Right atrium auricular region (tissue), 2 donors: ENCODE measurements around the gene GLO1. TPM values are rescaled to one million over a fixed set of nuclear protein-coding genes. Genes with fewer than 3 reads are reported as not detected.

Experiments
- DNase-seq: peaks from one replicate; pipeline ENCODE4 v3.0.0-alpha.2; 2019; ENCODE audit warnings: low spot score
- H3K27ac ChIP-seq, 2 donors: fragments of 200-600 bp; sonication (generic); 1 replicate in 1 of 2; 2 replicates in 1 of 2; pipeline ENCODE4 v1.5.1; 2016 to 2019
- H3K27me3 ChIP-seq, 2 donors: fragments of 200-600 bp; sonication (generic); one replicate each; pipeline versions ENCODE4 v1.5.1 to v1.6.0; 2017 to 2019
- H3K36me3 ChIP-seq: fragments of 200-600 bp; sonication (generic); one replicate; pipeline ENCODE4 v1.5.1; 2016
- H3K4me1 ChIP-seq, 2 donors: fragments of 200-600 bp; sonication (generic); one replicate each; pipeline versions ENCODE4 v1.5.1 to v1.6.0; 2017 to 2019
- H3K4me3 ChIP-seq, 2 donors: fragments of 200-600 bp; sonication (generic); 1 replicate in 1 of 2; 2 replicates in 1 of 2; pipeline ENCODE4 v1.5.1; 2017 to 2019; ENCODE audit warnings: mild to moderate bottlenecking in 1 of 2, moderate library complexity in 1 of 2
- H3K9me3 ChIP-seq, 2 donors: fragments of 200-600 bp; sonication (generic); one replicate each; pipeline ENCODE4 v1.5.1; 2019
- CTCF ChIP-seq, 2 donors: fragments of 200-600 bp; sonication (generic); IDR thresholded peaks; one replicate each; pipeline ENCODE4 v1.5.1; 2019; ENCODE audit warnings: antibody characterized with exemption in 2 of 2
- total RNA-seq, 2 donors: library from RNA; depleted of rRNA; stranded (reverse); fragments of >200 nt; gene quantifications; one replicate each; pipeline ENCODE4 v1.1.0, GENCODE V29; 2016

GLO1 gene
- total RNA-seq, 2 donors from 2014 or later: 95.6 to 137 TPM

- TF ChIP-seq CTCF (IDR thresholded peaks at IDR 0.05): no peak
- no peak for DNase-seq
- H3K36me3 ChIP-seq: peaks cover 24% of the 10 kb centered on the region
- H3K4me3 ChIP-seq: no peak overlapping the region
- H3K27ac ChIP-seq: no peak overlapping the region
- H3K9me3 ChIP-seq: no peaks in the 10 kb centered on the region
- H3K27me3 ChIP-seq: no peaks in the 10 kb centered on the region
- H3K4me1 ChIP-seq: peaks cover 0 to 15% of the 10 kb centered on the region in 2 donors
Measured at GRCh38 chr6:38684904-38685303, 18.0 kb downstream of the GLO1 start.

- H3K4me1 ChIP-seq: peaks cover 0 to 15% of the 10 kb centered on the region in 2 donors
- no peaks in the 10 kb centered on the region for H3K27me3 ChIP-seq
- peaks cover 26% of the 10 kb centered on the region for H3K36me3 ChIP-seq
- no peak overlapping the region for H3K27ac ChIP-seq
- no peak for DNase-seq
- H3K9me3 ChIP-seq: no peaks in the 10 kb centered on the region
- no peak overlapping the region for H3K4me3 ChIP-seq
- no peak for TF ChIP-seq CTCF (IDR thresholded peaks at IDR 0.05)
Measured at GRCh38 chr6:38684237-38684636, 18.7 kb downstream of the GLO1 start.

- Histone ChIP-seq H3K4me3 (no peak overlapping the region), H3K4me1 (peaks cover 0 to 4% of the 10 kb centered on the region in 2 donors), H3K27ac (no peak overlapping the region), H3K27me3 (no peaks in the 10 kb centered on the region), H3K9me3 (no peaks in the 10 kb centered on the region), H3K36me3 (peaks cover 37% of the 10 kb centered on the region)
- TF ChIP-seq CTCF (IDR thresholded peaks at IDR 0.05): no peak
- DNase-seq: no peak
Measured at GRCh38 chr6:38681850-38682249, 21.1 kb downstream of the GLO1 start.

- TF ChIP-seq CTCF (IDR thresholded peaks at IDR 0.05): no peak
- Histone ChIP-seq H3K9me3 (no peaks in the 10 kb centered on the region), H3K36me3 (peaks cover 50% of the 10 kb centered on the region), H3K4me3 (no peak overlapping the region), H3K4me1 (no peaks in the 10 kb centered on the region), H3K27ac (no peak overlapping the region), H3K27me3 (no peaks in the 10 kb centered on the region)
- no peak for DNase-seq
Measured at GRCh38 chr6:38679668-38680067, 23.3 kb downstream of the GLO1 start.

- no peak overlapping the region for H3K27ac ChIP-seq
- H3K27me3 ChIP-seq: no peaks in the 10 kb centered on the region
- TF ChIP-seq CTCF (IDR thresholded peaks at IDR 0.05): no peak
- H3K4me3 ChIP-seq: no peak overlapping the region
- no peak for DNase-seq
- H3K4me1 ChIP-seq: no peaks in the 10 kb centered on the region
- peaks cover 50% of the 10 kb centered on the region for H3K36me3 ChIP-seq
- no peaks in the 10 kb centered on the region for H3K9me3 ChIP-seq
Measured at GRCh38 chr6:38678178-38678760, 24.7 kb downstream of the GLO1 start.

GRCh38 chr6:38676974-38677544 lies 25.9 kb downstream of the GLO1 start:
- H3K36me3 ChIP-seq: peaks cover 41% of the 10 kb centered on the region
- TF ChIP-seq CTCF (IDR thresholded peaks at IDR 0.05): no peak
- H3K27me3 ChIP-seq: no peaks in the 10 kb centered on the region
- H3K4me1 ChIP-seq: no peaks in the 10 kb centered on the region
- no peak overlapping the region for H3K4me3 ChIP-seq
- no peaks in the 10 kb centered on the region for H3K9me3 ChIP-seq
- DNase-seq: no peak
- H3K27ac ChIP-seq: no peak overlapping the region
